ENCODE data around the gene GEMIN7.

DNA sequence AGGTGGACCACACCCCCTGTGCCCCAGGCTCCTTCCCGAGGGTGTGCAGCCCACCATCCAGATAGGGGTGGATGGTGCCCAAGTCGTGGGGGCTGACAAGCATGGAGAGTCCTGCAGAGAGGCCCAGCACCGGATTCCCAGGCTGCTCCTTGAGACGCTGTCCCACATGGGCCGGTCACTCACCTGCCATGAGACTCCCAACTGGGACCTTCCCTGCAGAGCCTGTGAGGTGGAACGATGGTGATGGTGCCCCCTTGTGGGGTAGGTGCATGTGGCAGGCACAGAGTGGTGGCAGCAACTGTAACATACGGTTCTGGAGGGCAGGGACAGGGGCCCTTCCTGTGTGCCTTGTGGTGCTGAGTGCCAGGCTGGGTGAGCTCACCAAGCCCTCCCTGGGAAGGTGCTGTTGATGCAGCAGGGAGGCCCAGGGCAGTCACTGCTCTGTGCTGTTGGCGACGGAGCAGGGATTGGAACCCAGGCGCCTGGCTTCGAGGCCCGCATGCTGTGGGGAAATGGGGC is 47.0 kb downstream of the GEMIN7 start:
- TF ChIP-seq, protein P1, sequence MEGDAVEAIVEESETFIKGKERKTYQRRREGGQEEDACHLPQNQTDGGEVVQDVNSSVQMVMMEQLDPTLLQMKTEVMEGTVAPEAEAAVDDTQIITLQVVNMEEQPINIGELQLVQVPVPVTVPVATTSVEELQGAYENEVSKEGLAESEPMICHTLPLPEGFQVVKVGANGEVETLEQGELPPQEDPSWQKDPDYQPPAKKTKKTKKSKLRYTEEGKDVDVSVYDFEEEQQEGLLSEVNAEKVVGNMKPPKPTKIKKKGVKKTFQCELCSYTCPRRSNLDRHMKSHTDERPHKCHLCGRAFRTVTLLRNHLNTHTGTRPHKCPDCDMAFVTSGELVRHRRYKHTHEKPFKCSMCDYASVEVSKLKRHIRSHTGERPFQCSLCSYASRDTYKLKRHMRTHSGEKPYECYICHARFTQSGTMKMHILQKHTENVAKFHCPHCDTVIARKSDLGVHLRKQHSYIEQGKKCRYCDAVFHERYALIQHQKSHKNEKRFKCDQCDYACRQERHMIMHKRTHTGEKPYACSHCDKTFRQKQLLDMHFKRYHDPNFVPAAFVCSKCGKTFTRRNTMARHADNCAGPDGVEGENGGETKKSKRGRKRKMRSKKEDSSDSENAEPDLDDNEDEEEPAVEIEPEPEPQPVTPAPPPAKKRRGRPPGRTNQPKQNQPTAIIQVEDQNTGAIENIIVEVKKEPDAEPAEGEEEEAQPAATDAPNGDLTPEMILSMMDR (IDR thresholded peaks at IDR 0.05), result peak in 1 of 2 donors; percentile 68
- TF ChIP-seq POLR2A (IDR thresholded peaks at IDR 0.05), result no peak
- no peak for TF ChIP-seq POLR2AphosphoS5 (IDR thresholded peaks at IDR 0.05)
- no peak for TF ChIP-seq EP300 (IDR thresholded peaks at IDR 0.05)

All from suprapubic skin (tissue), 4 donors.